H9 (cell line): ENCODE results near the gene GPC6. TPM values are rescaled to one million over a fixed set of nuclear protein-coding genes. Genes with fewer than 3 reads are reported as not detected.
A peak's percentile ranks its signal among the peaks of the same experiment; 100 is the strongest.

Source experiments
- DNase-seq: peaks from one replicate; pipeline ENCODE4 v3.0.0-alpha.2; 2017
- H2AFZ ChIP-seq: one replicate; pipeline ENCODE4 v1.6.1; 2013; ENCODE audit warnings: mild to moderate bottlenecking, low read length, control low read depth, moderate library complexity
- H2AK5ac ChIP-seq: 2 replicates; pipeline ENCODE4 v1.6.1; 2013; ENCODE audit warnings: low read length, control low read depth, mixed read lengths; ENCODE audit not compliant: insufficient read length
- H2BK120ac ChIP-seq: one replicate; pipeline ENCODE4 v1.6.1; 2013; ENCODE audit warnings: low read depth, mild to moderate bottlenecking, low read length, control low read depth, inconsistent platforms; ENCODE audit not compliant: poor library complexity, severe bottlenecking
- H2BK12ac ChIP-seq: 2 replicates; pipeline ENCODE4 v1.6.1; 2013; ENCODE audit warnings: low read length, control low read depth, mixed read lengths, low read depth; ENCODE audit not compliant: insufficient read length
- H2BK15ac ChIP-seq: 2 replicates; pipeline ENCODE4 v1.6.1; 2013; ENCODE audit warnings: low read depth, low read length, control low read depth
- H2BK20ac ChIP-seq: one replicate; pipeline ENCODE4 v1.6.1; 2013; ENCODE audit warnings: low read depth, mild to moderate bottlenecking, low read length, control low read depth, inconsistent platforms; ENCODE audit not compliant: poor library complexity, severe bottlenecking
- H2BK5ac ChIP-seq: 2 replicates; pipeline ENCODE4 v1.6.1; 2013; ENCODE audit warnings: low read length, control low read depth, mixed read lengths; ENCODE audit not compliant: insufficient read length
- H3K14ac ChIP-seq: 2 replicates; pipeline ENCODE4 v1.6.1; 2013; ENCODE audit warnings: low read length, control low read depth; ENCODE audit not compliant: insufficient read depth
- H3K18ac ChIP-seq: 2 replicates; pipeline ENCODE4 v1.6.1; 2013; ENCODE audit warnings: low read depth, mild to moderate bottlenecking, mixed read lengths, low read length, control low read depth; ENCODE audit not compliant: insufficient read length
- H3K23ac ChIP-seq: 2 replicates; pipeline ENCODE4 v1.6.1; 2013; ENCODE audit warnings: low read length, control low read depth, mixed read lengths, low read depth; ENCODE audit not compliant: insufficient read length
- H3K23me2 ChIP-seq: 2 replicates; pipeline ENCODE4 v1.6.1; 2013; ENCODE audit warnings: low read depth, mild to moderate bottlenecking, mixed read lengths, low read length, control low read depth; ENCODE audit not compliant: insufficient read length, poor library complexity, severe bottlenecking
- H3K27ac ChIP-seq: 2 replicates; pipeline ENCODE4 v1.5.1; 2013; ENCODE audit warnings: low read length, control low read depth, mixed read lengths, low read depth; ENCODE audit not compliant: insufficient read length
- H3K27me3 ChIP-seq: 2 replicates; pipeline ENCODE4 v1.6.1; 2013; ENCODE audit warnings: low read length, control low read depth, inconsistent platforms; ENCODE audit not compliant: insufficient read depth
- H3K4ac ChIP-seq: 2 replicates; pipeline ENCODE4 v1.6.1; 2013; ENCODE audit warnings: low read depth, mild to moderate bottlenecking, control low read depth, inconsistent platforms, low read length, moderate library complexity
- H3K4me1 ChIP-seq: 2 replicates; pipeline ENCODE4 v1.6.1; 2013; ENCODE audit warnings: low read length, control low read depth, inconsistent platforms; ENCODE audit not compliant: insufficient read depth
- H3K4me2 ChIP-seq: 2 replicates; pipeline ENCODE4 v1.6.1; 2013; ENCODE audit warnings: low read length, control low read depth, mixed read lengths; ENCODE audit not compliant: insufficient read length, insufficient read depth
- H3K56ac ChIP-seq: 2 replicates; pipeline ENCODE4 v1.6.1; 2013; ENCODE audit warnings: low read depth, mild to moderate bottlenecking, mixed read lengths, low read length, control low read depth; ENCODE audit not compliant: insufficient read length
- H3K79me1 ChIP-seq: 2 replicates; pipeline ENCODE4 v1.6.1; 2013; ENCODE audit warnings: low read depth, mild to moderate bottlenecking, moderate library complexity, low read length, control low read depth, inconsistent platforms; ENCODE audit not compliant: insufficient read depth, poor library complexity, severe bottlenecking
- H3K79me2 ChIP-seq: 2 replicates; pipeline ENCODE4 v1.6.1; 2013; ENCODE audit warnings: low read length, control low read depth, inconsistent platforms; ENCODE audit not compliant: insufficient read depth
- H3K9ac ChIP-seq: 2 replicates; pipeline ENCODE4 v1.6.1; 2013; ENCODE audit warnings: low read length, control low read depth, mixed read lengths; ENCODE audit not compliant: insufficient read length; ENCODE audit errors: extremely low read depth
- H3K9me3 ChIP-seq: one replicate; pipeline ENCODE4 v1.6.1; 2013; ENCODE audit warnings: low read depth, low read length, inconsistent platforms; ENCODE audit not compliant: control insufficient read depth
- H3T11ph ChIP-seq: one replicate; pipeline ENCODE4 v1.6.1; 2013; ENCODE audit warnings: mild to moderate bottlenecking, low read length, control low read depth, inconsistent platforms
- H4K20me1 ChIP-seq: one replicate; pipeline ENCODE4 v1.6.1; 2013; ENCODE audit not compliant: control insufficient read depth, insufficient read length, insufficient read depth
- H4K5ac ChIP-seq: 2 replicates; pipeline ENCODE4 v1.6.1; 2013; ENCODE audit warnings: low read depth, mild to moderate bottlenecking, mixed read lengths, low read length, control low read depth; ENCODE audit not compliant: insufficient read length
- H4K8ac ChIP-seq: replicated peaks from 2 replicates; pipeline ENCODE4 v1.6.1; 2013; ENCODE audit warnings: low read length, control low read depth, mixed read lengths, low read depth; ENCODE audit not compliant: insufficient read length
- H4K91ac ChIP-seq: 2 replicates; pipeline ENCODE4 v1.6.1; 2013; ENCODE audit warnings: low read depth, mild to moderate bottlenecking, moderate library complexity, mixed read lengths, low read length, control low read depth; ENCODE audit not compliant: insufficient read length
- H3K27ac Mint-ChIP-seq, 3 experiments: 2 replicates in 2 of 3; 3 replicates in 1 of 3; pipeline ENCODE4 v1.8.0; 2020 to 2021; ENCODE audit warnings: mixed read lengths in 3 of 3, mild to moderate bottlenecking in 1 of 3, moderate library complexity in 1 of 3
- H3K27me3 Mint-ChIP-seq: 2 replicates; pipeline ENCODE4 v1.8.0; 2021; ENCODE audit warnings: low read depth, mild to moderate bottlenecking, moderate library complexity, mixed read lengths
- H3K36me3 Mint-ChIP-seq, 3 experiments: 2 replicates in 2 of 3; 3 replicates in 1 of 3; pipeline ENCODE4 v1.8.0; 2020 to 2021; ENCODE audit warnings: low read depth in 3 of 3, mixed read lengths in 3 of 3; ENCODE audit not compliant: insufficient read depth in 1 of 3
- H3K4me1 Mint-ChIP-seq, 2 experiments: 2 replicates each; pipeline ENCODE4 v1.8.0; 2020; ENCODE audit warnings: mixed read lengths in 2 of 2
- H3K4me3 Mint-ChIP-seq, 2 experiments: 2 replicates in 1 of 2; 3 replicates in 1 of 2; pipeline ENCODE4 v1.8.0; 2020 to 2021; ENCODE audit warnings: mild to moderate bottlenecking in 2 of 2, mixed read lengths in 2 of 2, moderate library complexity in 1 of 2
- H3K9me3 Mint-ChIP-seq, 2 experiments: 2 replicates in 1 of 2; 3 replicates in 1 of 2; pipeline ENCODE4 v1.8.0; 2020; ENCODE audit warnings: mild to moderate bottlenecking in 2 of 2, mixed read lengths in 2 of 2, moderate library complexity in 1 of 2
- CTCF ChIP-seq: fragments of 200-600 bp; sonication (generic); conservative IDR thresholded peaks from 3 replicates; pipeline ENCODE4 v1.8.0; 2021; ENCODE audit warnings: antibody characterized with exemption, mild to moderate bottlenecking
- WGBS: extraction: QIAGEN DNeasy Blood & Tissue Kit; methylation state at CpG from one replicate; pipeline ENCODE4 v1.1.7; 2013; ENCODE audit warnings: missing lambda C conversion rate, low lambda C conversion rate, mixed read lengths; ENCODE audit not compliant: insufficient read length; ENCODE audit errors: extremely low coverage; 5-methylcytosine and 5-hydroxymethylcytosine counted together
- total RNA-seq: library from RNA; stranded (reverse); gene quantifications from 2 replicates; pipeline ENCODE4 v1.2.1, GENCODE V29; 2021

The GPC6 gene
- total RNA-seq, 1 experiment from 2014 or later, result 15.6 TPM

- no peak for DNase-seq
- no peak overlapping the region for H3K14ac ChIP-seq
These were observed 194.3 kb downstream of the GPC6 start for GRCh38 chr13:93420887-93421286.

More at GRCh38 chr13:93420887-93421286, 194.3 kb downstream of the GPC6 start:
- no peak overlapping the region for H2AK5ac ChIP-seq
- no peak overlapping the region for H3K56ac ChIP-seq
- H2BK20ac ChIP-seq, result no peak overlapping the region
- H3T11ph ChIP-seq, result no peak overlapping the region
- H3K79me2 ChIP-seq, result peaks cover 3% of the 10 kb centered on the region; the same call in 1 of the 2 replicates
- no peak overlapping the region for H2BK120ac ChIP-seq
- H4K8ac ChIP-seq, result no peak overlapping the region
- H2AFZ ChIP-seq, result no peak overlapping the region
- no peak overlapping the region for H3K23ac ChIP-seq
- no peak overlapping the region for H2BK15ac ChIP-seq
- H3K9me3 Mint-ChIP-seq, result no peaks in the 10 kb centered on the region
- no peaks in the 10 kb centered on the region for H3K23me2 ChIP-seq
- no peak overlapping the region for H3K4ac ChIP-seq
- no peaks in the 10 kb centered on the region for H4K20me1 ChIP-seq
- H3K9ac ChIP-seq, result no peak overlapping the region
- no peak overlapping the region for H3K4me2 ChIP-seq
- H3K27me3 Mint-ChIP-seq, result no peaks in the 10 kb centered on the region
- H3K27ac ChIP-seq, result no peak overlapping the region
- H4K91ac ChIP-seq, result no peak overlapping the region
- no peak overlapping the region for H4K5ac ChIP-seq
- H3K4me1 ChIP-seq, result peaks cover 9% of the 10 kb centered on the region
- H2BK12ac ChIP-seq, result no peak overlapping the region
- H3K79me1 ChIP-seq, result no peaks in the 10 kb centered on the region
- H3K36me3 Mint-ChIP-seq, result no peaks in the 10 kb centered on the region
- peaks cover 17 to 19% of the 10 kb centered on the region in 2 experiments for H3K4me1 Mint-ChIP-seq
- no peak overlapping the region for H3K4me3 Mint-ChIP-seq
- H3K18ac ChIP-seq, result no peak overlapping the region
- WGBS, result no CpG with 5 or more reads among the region's 6 CpGs
- H3K27me3 ChIP-seq, result no peaks in the 10 kb centered on the region
- no peak overlapping the region for H2BK5ac ChIP-seq
- H3K27ac Mint-ChIP-seq, result peak overlapping the region in 1 of 3 experiments; percentile 20; a peak in 2 of 7 replicates
- no peak for TF ChIP-seq CTCF
- H3K9me3 ChIP-seq, result no peaks in the 10 kb centered on the region
